ENCODE measurements around the gene TMPRSS7. TPM values are rescaled to one million over a fixed set of nuclear protein-coding genes. Genes with fewer than 3 reads are reported as not detected.

Gene TMPRSS7
- total and polyA plus RNA-seq, 2 of the 8 experiments (the other 6 are each of a cell fraction or from before 2014, with no cell fraction given), result not detected

DNA sequence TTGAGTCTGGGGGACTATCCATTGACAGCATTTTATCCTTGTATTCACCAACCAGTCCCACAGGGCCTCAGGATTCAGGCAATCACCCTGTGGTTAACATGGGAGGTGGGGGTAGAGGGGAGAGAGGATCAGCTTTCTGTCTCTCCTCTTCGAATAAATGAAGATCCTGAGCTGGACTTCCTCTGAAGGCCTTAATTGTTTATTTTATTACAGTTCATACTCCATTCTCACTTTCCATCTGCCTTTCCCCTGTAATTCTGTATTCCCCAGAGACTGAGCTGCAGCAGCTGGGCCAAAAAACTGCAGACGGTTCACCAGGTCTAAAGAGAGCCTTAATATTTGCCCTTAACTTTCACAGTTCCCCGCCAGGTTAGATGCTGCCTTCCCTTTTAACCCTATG lies 23.9 kb upstream of the TMPRSS7 start:
- no peaks in the 10 kb centered on the region; the same call in 1 of the 2 replicates for H3K23me2 ChIP-seq (ENCODE audit: low read depth, low read length)
- no peak overlapping the region for H3K4me3 ChIP-seq (ENCODE audit: extremely low read depth in 1 of 4, insufficient read depth in 2 of 4, low read depth in 3 of 4, low read length in 4 of 4)
- no peak for FAIRE-seq
- H4K5ac ChIP-seq (ENCODE audit: insufficient read length, low read depth, low read length), result no peak overlapping the region
- no peak overlapping the region for H3K4me2 ChIP-seq (ENCODE audit: insufficient read depth in 1 of 2, low read depth in 2 of 2, low read length in 2 of 2)
- DNase-seq (ENCODE audit: low read depth in 1 of 2, low spot score in 2 of 2), result no peak
- no peak overlapping the region for H2AK5ac ChIP-seq (ENCODE audit: low read depth, low read length)
- H3K9ac ChIP-seq (replicated peaks in 1 of 4; ENCODE audit: extremely low read depth in 1 of 4, low read depth in 3 of 4, low read length in 3 of 4), result no peak overlapping the region
- no peak overlapping the region for H2BK15ac ChIP-seq (ENCODE audit: low read length)
- H3K56ac ChIP-seq (replicated peaks; ENCODE audit: insufficient read length, low read depth, low read length), result no peak overlapping the region
- H3K23ac ChIP-seq (ENCODE audit: insufficient read length), result no peak overlapping the region
- ChIA-PET CTCF (ENCODE audit: partially characterized antibody) (interaction anchor here (0.6 to 12.0 kb wide), 6 partner anchors 15 to 294 kb away, joined by 3 to 384 read pairs (median 4); partner anchors contain the start of gene TAGLN3), POLR2A (ENCODE audit: partially characterized antibody) (interaction anchor here (1.2 kb wide), 1 partner anchor 32 kb away, joined by 3 read pairs; the partner anchor contains the start of gene ABHD10)
- H4K20me1 ChIP-seq (replicated peaks in 1 of 2; ENCODE audit: control insufficient read depth in 1 of 2, insufficient read depth in 2 of 2, low read length in 2 of 2), result no peaks in the 10 kb centered on the region
- no peaks in the 10 kb centered on the region for H3K27me3 ChIP-seq (replicated peaks in 1 of 4; ENCODE audit: control insufficient read depth in 3 of 4, extremely low read depth in 1 of 4, insufficient read depth in 3 of 4, low read length in 3 of 4)
- H2BK5ac ChIP-seq (ENCODE audit: low read depth, low read length), result no peak overlapping the region
- WGBS, 2 experiments (ENCODE audit: extremely low coverage in 1 of 2, insufficient coverage in 1 of 2, insufficient read length in 1 of 2, insufficient replicate concordance in 2 of 2, low coverage in 1 of 2, low lambda C conversion rate in 2 of 2, missing lambda C conversion rate in 1 of 2), result 90% methylated on average over 3 of the region's 3 CpGs; no CpG with 5 or more reads in 1 of the 2 experiments
- no peaks in the 10 kb centered on the region for H3K79me2 ChIP-seq (ENCODE audit: control insufficient read depth in 1 of 2, insufficient read depth in 2 of 2, low read length in 2 of 2)
- H3K18ac ChIP-seq (ENCODE audit: extremely low read depth, low read length), result no peak overlapping the region
- no peaks in the 10 kb centered on the region for H3K79me1 ChIP-seq (ENCODE audit: low read depth, low read length)
- H2BK20ac ChIP-seq (ENCODE audit: low read length), result no peak overlapping the region
- H3K4me1 ChIP-seq (replicated peaks in 1 of 4; ENCODE audit: control insufficient read depth in 3 of 4, insufficient read depth in 4 of 4, low read length in 3 of 4), result no peaks in the 10 kb centered on the region
- no peak overlapping the region for H3K27ac ChIP-seq (ENCODE audit: low read depth, low read length)
- no peak overlapping the region for H2BK120ac ChIP-seq (replicated peaks; ENCODE audit: low read depth, low read length)
- H4K8ac ChIP-seq (ENCODE audit: extremely low read depth, insufficient read depth, low read length), result no peak overlapping the region
- H2AFZ ChIP-seq (ENCODE audit: low read length), result no peak overlapping the region
- no peak overlapping the region for H3K14ac ChIP-seq (ENCODE audit: insufficient read length)
- H4K91ac ChIP-seq (replicated peaks; ENCODE audit: insufficient read length, low read length), result no peak overlapping the region
- H3K4ac ChIP-seq (replicated peaks; ENCODE audit: insufficient read length, low read depth, low read length), result no peak overlapping the region
- H3K36me3 ChIP-seq (ENCODE audit: control insufficient read depth in 2 of 4, insufficient read depth in 4 of 4, low read length in 3 of 4), result no peaks in the 10 kb centered on the region
- H3K9me3 ChIP-seq (ENCODE audit: insufficient read depth in 2 of 2, low read depth in 1 of 2, low read length in 1 of 2), result no peaks in the 10 kb centered on the region
- H2BK12ac ChIP-seq (ENCODE audit: low read depth, low read length), result no peak overlapping the region
